ENCODE results near the gene CELSR1. TPM values are rescaled to one million over a fixed set of nuclear protein-coding genes. Genes with fewer than 3 reads are reported as not detected.

The CELSR1 gene
- total and polyA plus RNA-seq, 2 of the 13 experiments (the other 11 are each of a cell fraction or from before 2014, with no cell fraction given), result 0.78 to 1.8 TPM

GRCh38 chr22:46439111-46439510 lies 98.3 kb downstream of the CELSR1 start (continued):
- TF ChIP-seq SNRNP70 (IDR thresholded peaks at IDR 0.05; ENCODE audit: low read depth, low read length) (no peak), E2F2 (CRISPR knock-in tag; IDR thresholded peaks at IDR 0.05; ENCODE audit: borderline replicate concordance) (no peak), ZNF431 (CRISPR knock-in tag; IDR thresholded peaks at IDR 0.05; ENCODE audit: borderline replicate concordance, low read depth) (no peak), DMAP1 (CRISPR knock-in tag; IDR thresholded peaks at IDR 0.05) (no peak), KDM4B (CRISPR knock-in tag; IDR thresholded peaks at IDR 0.05) (no peak), ZFYVE20 (CRISPR knock-in tag; IDR thresholded peaks at IDR 0.05; ENCODE audit: borderline replicate concordance, low read depth) (no peak)
- TF ChIP-seq, protein P1, sequence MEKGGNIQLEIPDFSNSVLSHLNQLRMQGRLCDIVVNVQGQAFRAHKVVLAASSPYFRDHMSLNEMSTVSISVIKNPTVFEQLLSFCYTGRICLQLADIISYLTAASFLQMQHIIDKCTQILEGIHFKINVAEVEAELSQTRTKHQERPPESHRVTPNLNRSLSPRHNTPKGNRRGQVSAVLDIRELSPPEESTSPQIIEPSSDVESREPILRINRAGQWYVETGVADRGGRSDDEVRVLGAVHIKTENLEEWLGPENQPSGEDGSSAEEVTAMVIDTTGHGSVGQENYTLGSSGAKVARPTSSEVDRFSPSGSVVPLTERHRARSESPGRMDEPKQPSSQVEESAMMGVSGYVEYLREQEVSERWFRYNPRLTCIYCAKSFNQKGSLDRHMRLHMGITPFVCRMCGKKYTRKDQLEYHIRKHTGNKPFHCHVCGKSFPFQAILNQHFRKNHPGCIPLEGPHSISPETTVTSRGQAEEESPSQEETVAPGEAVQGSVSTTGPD (CRISPR knock-in tag; IDR thresholded peaks at IDR 0.05), result no peak

- WGBS (ENCODE audit: low lambda C conversion rate), result 75% methylated on average over 21 of the region's 21 CpGs
- Histone ChIP-seq H3K4me3 (replicated peaks in 1 of 3; ENCODE audit: insufficient read depth in 1 of 3, low read depth in 2 of 3, low read length in 3 of 3) (no peak overlapping the region), H3K27me3 (ENCODE audit: control insufficient read depth in 1 of 2, insufficient read depth in 2 of 2, low read length in 2 of 2) (no peaks in the 10 kb centered on the region; a peak in 1 of 5 replicates), H3K79me2 (ENCODE audit: insufficient read depth, low read length) (no peaks in the 10 kb centered on the region), H3K4me1 (ENCODE audit: insufficient read depth, low read length) (peaks cover 18% of the 10 kb centered on the region), H3K4me2 (ENCODE audit: low read depth, low read length) (no peak overlapping the region), H2AFZ (ENCODE audit: low read length) (no peak overlapping the region), H3K27ac (ENCODE audit: extremely low read length, insufficient read depth, low read length) (no peak overlapping the region), H3K9me3 (ENCODE audit: low read length) (no peaks in the 10 kb centered on the region), H3K9ac (ENCODE audit: insufficient read depth, low read depth, low read length) (no peak overlapping the region), H4K20me1 (ENCODE audit: insufficient read depth, low read length) (no peaks in the 10 kb centered on the region), H3K36me3 (replicated peaks in 1 of 2; ENCODE audit: control insufficient read depth in 1 of 2, insufficient read depth in 2 of 2, low read length in 2 of 2) (no peaks in the 10 kb centered on the region)
- intact Hi-C loops (cut with micrococcal nuclease; ENCODE audit: unreplicated experiment), result no loop called here
- no peak for DNase-seq (ENCODE audit: low spot score)
- ChIA-PET POLR2A (no interaction called here), CTCF (ENCODE audit: low intra/inter-chr PET ratio, low total read pairs) (no interaction called here)
- BruUV-seq (replicated peaks), result no TSS peak
- no peak for ATAC-seq
- in situ Hi-C loops (cut with HindIII; ENCODE audit: extremely low pct_ligation_motif_present, low pct_unique_long_range_greater_than_20kb), result no loop called here
- FAIRE-seq, result no peak
- TF ChIP-seq ZNF207 (IDR thresholded peaks at IDR 0.05; ENCODE audit: borderline replicate concordance) (no peak), ZNF205 (CRISPR knock-in tag; IDR thresholded peaks at IDR 0.05) (no peak), ZNF451 (CRISPR knock-in tag; IDR thresholded peaks at IDR 0.05) (no peak), ZNF788 (CRISPR knock-in tag; IDR thresholded peaks at IDR 0.05; ENCODE audit: borderline replicate concordance) (no peak), SOX5 (CRISPR knock-in tag; IDR thresholded peaks at IDR 0.05; ENCODE audit: borderline replicate concordance) (no peak), TOPORS (CRISPR knock-in tag; IDR thresholded peaks at IDR 0.05) (no peak), TFAP4 (IDR thresholded peaks at IDR 0.05; ENCODE audit: borderline replicate concordance, low read depth) (no peak), THAP11 (CRISPR knock-in tag; IDR thresholded peaks at IDR 0.05) (no peak), XBP1 (CRISPR knock-in tag; IDR thresholded peaks at IDR 0.05) (no peak), ZNF576 (CRISPR knock-in tag; IDR thresholded peaks at IDR 0.05) (no peak), PAWR (CRISPR knock-in tag; IDR thresholded peaks at IDR 0.05; ENCODE audit: borderline replicate concordance) (no peak), ZNF224 (CRISPR knock-in tag; IDR thresholded peaks at IDR 0.05) (no peak)
- TF ChIP-seq, protein P2, sequence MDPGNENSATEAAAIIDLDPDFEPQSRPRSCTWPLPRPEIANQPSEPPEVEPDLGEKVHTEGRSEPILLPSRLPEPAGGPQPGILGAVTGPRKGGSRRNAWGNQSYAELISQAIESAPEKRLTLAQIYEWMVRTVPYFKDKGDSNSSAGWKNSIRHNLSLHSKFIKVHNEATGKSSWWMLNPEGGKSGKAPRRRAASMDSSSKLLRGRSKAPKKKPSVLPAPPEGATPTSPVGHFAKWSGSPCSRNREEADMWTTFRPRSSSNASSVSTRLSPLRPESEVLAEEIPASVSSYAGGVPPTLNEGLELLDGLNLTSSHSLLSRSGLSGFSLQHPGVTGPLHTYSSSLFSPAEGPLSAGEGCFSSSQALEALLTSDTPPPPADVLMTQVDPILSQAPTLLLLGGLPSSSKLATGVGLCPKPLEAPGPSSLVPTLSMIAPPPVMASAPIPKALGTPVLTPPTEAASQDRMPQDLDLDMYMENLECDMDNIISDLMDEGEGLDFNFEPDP (CRISPR knock-in tag; conservative IDR thresholded peaks at IDR 0.05), result no peak
Measured at GRCh38 chr22:46437671-46438440, 99.6 kb downstream of the CELSR1 start.
